IMR-90 (cell line): Measurements from ENCODE around the gene IER5L.

ENCODE experiments used
- BHLHE40 ChIP-seq: fragments of 150-350 bp; IDR thresholded peaks from 2 replicates; pipeline ENCODE4 v1.6.1; 2016; ENCODE audit warnings: mild to moderate bottlenecking, low read depth, low read length
- CEBPB ChIP-seq: IDR thresholded peaks from 2 replicates; pipeline ENCODE4 v1.6.1; 2012; ENCODE audit warnings: low read depth, low read length, improper control_type of control experiment
- CHD1 ChIP-seq: IDR thresholded peaks from 2 replicates; pipeline ENCODE4 v1.6.1; 2012; ENCODE audit warnings: low read depth, low read length, improper control_type of control experiment
- FOS ChIP-seq: fragments of 150-350 bp; IDR thresholded peaks from 2 replicates; pipeline ENCODE4 v1.6.1; 2016; ENCODE audit warnings: low read depth, low read length
- MXI1 ChIP-seq: IDR thresholded peaks from 2 replicates; pipeline ENCODE4 v1.6.1; 2012; ENCODE audit warnings: low read depth, mild to moderate bottlenecking, low read length, moderate library complexity, borderline replicate concordance
- NFE2L2 ChIP-seq: fragments of 150-350 bp; IDR thresholded peaks from 2 replicates; pipeline ENCODE4 v1.6.1; 2016; ENCODE audit warnings: low read depth, mild to moderate bottlenecking, low read length
- POLR2A ChIP-seq: IDR thresholded peaks from 2 replicates; pipeline ENCODE4 v1.6.1; 2012; ENCODE audit warnings: mild to moderate bottlenecking, low read depth, low read length
- RAD21 ChIP-seq: IDR thresholded peaks from 2 replicates; pipeline ENCODE4 v1.6.1; 2012; ENCODE audit warnings: low read length, improper control_type of control experiment
- RCOR1 ChIP-seq: IDR thresholded peaks from 2 replicates; pipeline ENCODE4 v1.6.1; 2012; ENCODE audit warnings: mild to moderate bottlenecking, low read length, improper control_type of control experiment; ENCODE audit not compliant: insufficient replicate concordance
- RFX5 ChIP-seq: IDR thresholded peaks from 2 replicates; pipeline ENCODE4 v1.8.0; 2012; ENCODE audit warnings: low read depth, mild to moderate bottlenecking, low read length, moderate library complexity
- USF2 ChIP-seq: fragments of 150-350 bp; IDR thresholded peaks from 2 replicates; pipeline ENCODE4 v1.6.1; 2017; ENCODE audit warnings: mild to moderate bottlenecking, antibody characterized with exemption, low read length, low read depth
- TF ChIP-seq, protein P1 (sequence below): conservative IDR thresholded peaks from 2 replicates; pipeline ENCODE4 v1.5.1; 2012; ENCODE audit warnings: mild to moderate bottlenecking, low read depth, low read length, improper control_type of control experiment
- TF ChIP-seq, protein P2 (sequence below): fragments of 150-350 bp; IDR thresholded peaks from 2 replicates; pipeline ENCODE4 v1.6.1; 2016; ENCODE audit warnings: low read depth, mild to moderate bottlenecking, low read length, moderate library complexity, borderline replicate concordance

DNA sequence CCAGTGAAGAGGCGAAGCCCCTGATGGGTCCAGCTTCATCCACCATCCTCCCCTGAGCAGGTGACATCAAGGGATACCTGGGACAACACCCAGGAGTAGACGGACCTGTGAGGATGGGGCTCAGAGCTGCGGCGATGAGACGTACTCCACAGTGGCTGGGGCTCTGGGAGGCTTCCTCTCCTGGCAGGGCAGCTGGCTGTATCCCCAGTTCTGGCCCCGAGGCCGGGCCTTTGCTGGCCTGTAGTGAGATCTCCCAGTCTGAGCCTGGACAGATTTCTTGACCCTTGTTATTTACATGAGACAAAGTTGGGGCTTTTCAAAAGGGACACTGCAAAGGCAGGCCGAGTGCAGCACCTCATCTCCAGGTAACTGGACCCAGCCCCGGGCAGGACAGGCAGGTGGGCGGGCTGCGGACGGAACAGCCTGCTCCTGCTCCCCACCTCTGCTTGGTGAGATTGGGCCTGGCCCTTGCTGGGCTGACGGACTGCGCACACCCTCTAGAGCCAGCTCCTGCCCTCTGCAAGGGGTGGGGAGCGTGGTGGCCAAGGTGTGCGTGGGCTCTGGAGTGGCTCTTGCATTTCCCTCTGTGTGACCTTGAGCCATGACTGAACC, 23.1 kb downstream of the IER5L start:
- no peak for TF ChIP-seq POLR2A
- TF ChIP-seq, protein P1, sequence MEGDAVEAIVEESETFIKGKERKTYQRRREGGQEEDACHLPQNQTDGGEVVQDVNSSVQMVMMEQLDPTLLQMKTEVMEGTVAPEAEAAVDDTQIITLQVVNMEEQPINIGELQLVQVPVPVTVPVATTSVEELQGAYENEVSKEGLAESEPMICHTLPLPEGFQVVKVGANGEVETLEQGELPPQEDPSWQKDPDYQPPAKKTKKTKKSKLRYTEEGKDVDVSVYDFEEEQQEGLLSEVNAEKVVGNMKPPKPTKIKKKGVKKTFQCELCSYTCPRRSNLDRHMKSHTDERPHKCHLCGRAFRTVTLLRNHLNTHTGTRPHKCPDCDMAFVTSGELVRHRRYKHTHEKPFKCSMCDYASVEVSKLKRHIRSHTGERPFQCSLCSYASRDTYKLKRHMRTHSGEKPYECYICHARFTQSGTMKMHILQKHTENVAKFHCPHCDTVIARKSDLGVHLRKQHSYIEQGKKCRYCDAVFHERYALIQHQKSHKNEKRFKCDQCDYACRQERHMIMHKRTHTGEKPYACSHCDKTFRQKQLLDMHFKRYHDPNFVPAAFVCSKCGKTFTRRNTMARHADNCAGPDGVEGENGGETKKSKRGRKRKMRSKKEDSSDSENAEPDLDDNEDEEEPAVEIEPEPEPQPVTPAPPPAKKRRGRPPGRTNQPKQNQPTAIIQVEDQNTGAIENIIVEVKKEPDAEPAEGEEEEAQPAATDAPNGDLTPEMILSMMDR: no peak
- TF ChIP-seq USF2: no peak
- TF ChIP-seq RAD21: no peak
- TF ChIP-seq RCOR1: no peak
- TF ChIP-seq, protein P2, sequence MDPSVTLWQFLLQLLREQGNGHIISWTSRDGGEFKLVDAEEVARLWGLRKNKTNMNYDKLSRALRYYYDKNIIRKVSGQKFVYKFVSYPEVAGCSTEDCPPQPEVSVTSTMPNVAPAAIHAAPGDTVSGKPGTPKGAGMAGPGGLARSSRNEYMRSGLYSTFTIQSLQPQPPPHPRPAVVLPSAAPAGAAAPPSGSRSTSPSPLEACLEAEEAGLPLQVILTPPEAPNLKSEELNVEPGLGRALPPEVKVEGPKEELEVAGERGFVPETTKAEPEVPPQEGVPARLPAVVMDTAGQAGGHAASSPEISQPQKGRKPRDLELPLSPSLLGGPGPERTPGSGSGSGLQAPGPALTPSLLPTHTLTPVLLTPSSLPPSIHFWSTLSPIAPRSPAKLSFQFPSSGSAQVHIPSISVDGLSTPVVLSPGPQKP: no peak
- no peak for TF ChIP-seq MXI1
- no peak for TF ChIP-seq BHLHE40
- TF ChIP-seq RFX5: no peak
- no peak for TF ChIP-seq CHD1
- no peak for TF ChIP-seq NFE2L2
- TF ChIP-seq CEBPB: no peak
- no peak for TF ChIP-seq FOS
